ENCODE results near the gene TNPO2.

- TF ChIP-seq, protein P1, sequence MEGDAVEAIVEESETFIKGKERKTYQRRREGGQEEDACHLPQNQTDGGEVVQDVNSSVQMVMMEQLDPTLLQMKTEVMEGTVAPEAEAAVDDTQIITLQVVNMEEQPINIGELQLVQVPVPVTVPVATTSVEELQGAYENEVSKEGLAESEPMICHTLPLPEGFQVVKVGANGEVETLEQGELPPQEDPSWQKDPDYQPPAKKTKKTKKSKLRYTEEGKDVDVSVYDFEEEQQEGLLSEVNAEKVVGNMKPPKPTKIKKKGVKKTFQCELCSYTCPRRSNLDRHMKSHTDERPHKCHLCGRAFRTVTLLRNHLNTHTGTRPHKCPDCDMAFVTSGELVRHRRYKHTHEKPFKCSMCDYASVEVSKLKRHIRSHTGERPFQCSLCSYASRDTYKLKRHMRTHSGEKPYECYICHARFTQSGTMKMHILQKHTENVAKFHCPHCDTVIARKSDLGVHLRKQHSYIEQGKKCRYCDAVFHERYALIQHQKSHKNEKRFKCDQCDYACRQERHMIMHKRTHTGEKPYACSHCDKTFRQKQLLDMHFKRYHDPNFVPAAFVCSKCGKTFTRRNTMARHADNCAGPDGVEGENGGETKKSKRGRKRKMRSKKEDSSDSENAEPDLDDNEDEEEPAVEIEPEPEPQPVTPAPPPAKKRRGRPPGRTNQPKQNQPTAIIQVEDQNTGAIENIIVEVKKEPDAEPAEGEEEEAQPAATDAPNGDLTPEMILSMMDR (IDR thresholded peaks at IDR 0.05; ENCODE audit: low read depth, low read length), result no peak
- no peak for TF ChIP-seq EZH2phosphoT487 (IDR thresholded peaks at IDR 0.05; ENCODE audit: low read depth)
These were observed 41.0 kb upstream of the TNPO2 start for GRCh38 chr19:12764698-12765097.

All from OCI-LY3 (cell line).